NCI-H774 (cell line): ENCODE results near the gene LNP1.
"Not testable (repeated sequence)": the region's sequence is repeated elsewhere in the genome, so short reads cannot be mapped to it uniquely, and the experiment has no call there.

Experiments used
- DNase-seq: peaks from one replicate; lab custom pipeline; 2025; lab: John Stamatoyannopoulos, UW

The LNP1 gene

DNA sequence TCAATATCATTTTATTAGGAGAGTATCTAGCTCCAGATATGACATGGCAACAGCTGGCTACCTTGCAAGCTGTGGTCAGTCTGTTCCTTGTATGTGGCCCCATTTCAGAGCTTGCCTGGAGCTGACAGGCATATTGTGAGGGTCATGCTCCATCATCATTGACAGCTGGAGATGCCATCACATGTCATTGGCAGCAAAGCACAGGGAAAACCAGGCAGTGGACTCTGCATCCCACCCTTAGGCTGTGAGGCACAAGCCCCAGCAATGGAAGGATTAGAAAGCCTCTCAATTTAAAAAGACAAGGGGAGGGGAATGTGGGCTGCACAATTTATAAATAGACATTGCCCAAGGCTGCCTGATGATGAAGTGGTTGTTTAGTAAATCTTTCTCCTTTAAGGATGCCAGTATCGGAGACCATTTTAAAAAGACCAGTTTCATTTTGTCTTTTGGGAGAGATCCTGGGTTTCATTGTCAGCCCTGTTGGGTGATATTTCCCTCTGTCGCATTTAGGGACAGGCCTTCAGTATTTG lies 27.9 kb downstream of the LNP1 start:
- no peak for DNase-seq

DNA sequence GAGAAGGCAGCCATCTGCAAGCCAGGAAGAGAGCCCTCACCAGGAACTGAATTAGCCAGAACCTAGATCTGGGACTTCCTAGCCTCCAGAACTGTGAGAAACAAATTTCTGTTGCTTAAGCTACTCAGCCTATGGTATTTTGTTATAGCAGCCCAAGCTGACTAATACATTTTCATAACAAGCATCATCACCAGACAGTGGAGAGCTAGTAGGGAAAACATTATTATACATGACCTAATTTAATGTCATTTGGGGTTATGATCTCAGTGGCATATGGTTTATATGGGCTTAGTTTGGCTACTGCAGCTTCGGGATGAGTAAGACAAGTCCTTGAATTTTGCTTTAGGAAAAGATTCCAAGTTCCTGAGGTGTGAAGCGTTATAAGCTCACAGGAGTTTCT lies 35.6 kb downstream of the LNP1 start:
- DNase-seq: no peak

DNA sequence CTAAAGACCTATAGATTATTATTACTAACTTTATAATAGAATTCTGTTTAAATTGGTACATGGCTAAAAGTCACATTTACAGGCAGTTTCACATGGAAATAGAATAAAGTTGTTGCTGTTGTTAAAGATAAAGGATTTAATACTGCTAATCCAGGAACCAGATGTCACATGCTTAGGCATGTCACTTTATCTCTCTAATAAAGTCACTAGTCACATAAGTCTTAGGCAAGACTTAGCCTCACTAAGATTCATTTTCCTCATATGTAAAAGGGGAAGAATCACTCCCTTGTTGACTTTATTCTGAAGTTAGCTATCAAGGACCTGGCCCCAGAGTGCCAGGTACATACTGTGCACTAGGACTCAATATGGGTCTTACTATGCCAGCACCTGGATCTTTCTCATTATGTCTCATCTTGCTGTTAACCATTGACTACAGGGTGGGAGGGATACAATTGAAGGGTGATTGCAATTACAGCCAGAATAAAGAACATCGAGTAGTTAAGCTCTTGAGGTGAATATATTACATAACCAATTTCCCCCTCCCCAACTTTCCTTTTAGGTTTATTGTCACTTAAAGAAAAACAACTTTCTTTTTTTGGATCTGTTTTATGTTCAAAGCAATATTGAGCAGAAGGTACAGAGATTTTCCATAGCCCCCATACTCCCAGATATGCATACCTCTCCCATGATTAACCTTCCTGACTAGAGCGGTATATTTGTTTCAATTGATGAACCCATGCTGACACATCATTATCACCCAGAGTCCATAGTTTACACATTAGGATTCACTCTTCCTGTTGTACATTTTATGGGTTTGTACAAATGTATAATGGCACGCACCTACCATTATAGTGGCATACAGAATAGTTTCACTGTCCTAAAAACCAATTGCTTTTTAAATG lies 36.6 kb downstream of the LNP1 start:
- no peak for DNase-seq

DNA sequence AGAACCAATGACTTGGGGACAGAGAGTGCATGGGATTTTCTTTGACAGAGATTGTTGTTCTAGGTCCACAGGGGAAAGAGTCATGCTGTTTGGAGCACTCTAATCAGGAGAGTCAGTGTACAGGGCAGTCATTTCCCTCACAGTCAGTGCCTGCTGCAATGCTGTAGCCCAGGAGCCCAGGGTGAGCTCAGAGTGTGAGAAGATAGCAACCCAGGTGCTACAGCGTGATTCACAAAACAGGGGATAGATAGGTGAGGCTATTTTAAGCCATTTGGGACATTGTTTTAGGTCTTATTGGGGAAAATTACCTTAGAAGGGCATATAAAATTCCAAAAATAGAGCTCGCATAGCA lies 37.3 kb downstream of the LNP1 start:
- DNase-seq: no peak

DNA sequence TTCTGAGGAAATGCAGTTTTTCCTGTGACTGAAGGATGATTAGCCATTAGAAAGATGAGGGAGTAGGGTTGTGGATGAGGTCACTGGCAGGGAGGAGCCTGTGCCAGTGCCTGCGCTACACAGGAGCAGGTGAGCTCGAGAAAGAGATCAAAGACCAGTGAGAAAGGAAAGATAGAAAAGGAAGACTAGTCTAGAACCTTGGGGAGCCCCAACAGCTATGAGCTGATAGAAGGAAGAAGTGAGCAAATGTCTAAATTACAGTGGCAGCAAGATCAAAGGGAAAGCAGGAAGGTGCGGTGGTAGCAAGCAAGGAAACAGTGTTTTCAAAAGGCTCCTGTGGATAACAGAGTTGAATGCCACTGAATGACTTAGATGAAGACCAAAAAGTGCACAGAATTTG lies 39.6 kb downstream of the LNP1 start:
- no peak for DNase-seq

DNA sequence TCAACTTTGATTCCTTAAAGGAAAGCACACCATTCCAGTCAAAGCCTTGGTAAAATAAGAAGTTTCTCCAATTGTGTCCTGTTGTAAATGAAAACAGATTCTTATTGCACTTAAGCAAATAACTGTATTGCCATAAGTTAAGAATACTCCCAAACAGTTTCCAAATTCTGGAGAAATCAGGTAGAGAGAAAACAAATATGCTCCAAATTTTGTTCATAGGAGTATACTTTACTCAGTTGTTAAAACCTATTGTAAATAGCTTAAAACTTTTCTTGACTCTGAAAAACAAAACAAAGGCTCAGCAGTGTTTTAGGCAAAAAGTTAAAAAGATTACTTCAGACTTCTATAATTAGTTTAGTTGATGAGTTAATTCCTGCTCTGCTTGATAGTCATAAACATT lies 42.4 kb downstream of the LNP1 start:
- no peak for DNase-seq

DNA sequence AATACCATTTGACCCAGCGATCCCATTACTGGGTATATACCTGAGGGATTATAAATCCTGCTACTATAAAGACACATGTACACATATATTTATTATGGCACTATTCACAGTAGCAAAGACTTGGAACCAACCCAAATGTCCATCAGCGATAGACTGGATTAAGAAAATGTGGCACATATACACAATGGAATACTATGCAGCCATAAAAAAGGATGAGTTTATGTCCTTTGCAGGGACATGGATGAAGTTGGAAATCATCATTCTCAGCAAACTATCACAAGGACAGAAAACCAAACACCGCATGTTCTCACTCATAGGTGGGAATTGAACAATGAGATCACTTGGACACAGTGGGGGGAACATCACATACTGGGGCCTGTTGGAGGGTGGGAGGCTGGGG lies 45.7 kb downstream of the LNP1 start:
- not testable (repeated sequence) for DNase-seq

DNA sequence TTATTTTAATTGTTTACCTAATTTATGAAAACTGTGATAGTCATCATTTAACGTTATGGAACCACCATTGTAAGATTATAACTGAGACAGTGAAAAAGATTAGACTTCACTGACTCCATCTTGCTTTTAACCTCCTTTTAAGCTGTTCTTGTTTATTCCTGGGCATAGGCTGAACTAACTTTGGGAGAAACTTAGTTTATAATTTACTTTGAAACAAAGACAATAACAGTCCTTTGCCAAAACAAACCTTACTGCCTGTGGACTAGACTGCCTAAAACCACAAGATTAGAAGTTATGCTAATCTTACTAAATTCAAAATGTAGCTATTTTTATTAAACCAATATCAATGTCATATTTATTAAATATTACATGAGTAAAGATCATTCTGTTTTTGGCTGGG lies 46.7 kb downstream of the LNP1 start:
- no peak for DNase-seq

DNA sequence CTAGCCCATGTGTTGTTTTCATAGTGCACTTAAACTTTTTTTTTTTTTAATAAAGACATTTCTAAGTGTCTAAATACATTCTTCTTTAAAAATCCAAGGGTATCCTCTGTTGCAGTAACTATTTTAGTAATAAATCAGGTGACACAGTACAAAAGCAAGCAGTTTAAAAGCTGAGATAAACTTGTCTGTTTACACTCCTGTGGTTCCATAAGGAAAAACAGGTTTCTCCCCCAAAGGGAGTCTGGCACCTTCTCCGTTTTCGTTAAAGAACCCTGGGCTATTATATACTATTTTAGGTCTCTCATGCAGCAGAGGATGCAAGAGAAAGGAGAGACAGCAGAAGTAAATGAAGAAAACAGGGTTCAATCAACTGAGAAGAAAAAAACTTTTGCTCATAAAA lies 47.9 kb downstream of the LNP1 start:
- DNase-seq: no peak

DNA sequence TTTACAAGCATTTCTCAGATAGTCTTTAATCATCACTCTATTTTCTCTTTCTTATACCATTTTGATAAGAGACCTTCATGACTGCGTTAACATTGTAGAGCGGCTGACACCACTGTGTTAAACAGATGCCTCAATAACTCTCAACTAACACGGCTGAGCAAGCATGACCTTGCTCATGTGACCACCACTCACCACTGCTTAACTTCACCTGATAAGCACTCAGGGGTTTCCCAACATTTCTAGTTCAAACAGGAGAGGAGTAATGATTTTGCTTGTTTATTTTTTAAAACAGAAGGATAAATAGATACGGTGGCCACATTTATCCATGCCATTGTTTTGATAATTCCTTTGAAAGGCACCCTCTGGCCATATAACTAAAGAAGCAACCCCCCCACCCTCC lies 53.3 kb downstream of the LNP1 start:
- DNase-seq: no peak

DNA sequence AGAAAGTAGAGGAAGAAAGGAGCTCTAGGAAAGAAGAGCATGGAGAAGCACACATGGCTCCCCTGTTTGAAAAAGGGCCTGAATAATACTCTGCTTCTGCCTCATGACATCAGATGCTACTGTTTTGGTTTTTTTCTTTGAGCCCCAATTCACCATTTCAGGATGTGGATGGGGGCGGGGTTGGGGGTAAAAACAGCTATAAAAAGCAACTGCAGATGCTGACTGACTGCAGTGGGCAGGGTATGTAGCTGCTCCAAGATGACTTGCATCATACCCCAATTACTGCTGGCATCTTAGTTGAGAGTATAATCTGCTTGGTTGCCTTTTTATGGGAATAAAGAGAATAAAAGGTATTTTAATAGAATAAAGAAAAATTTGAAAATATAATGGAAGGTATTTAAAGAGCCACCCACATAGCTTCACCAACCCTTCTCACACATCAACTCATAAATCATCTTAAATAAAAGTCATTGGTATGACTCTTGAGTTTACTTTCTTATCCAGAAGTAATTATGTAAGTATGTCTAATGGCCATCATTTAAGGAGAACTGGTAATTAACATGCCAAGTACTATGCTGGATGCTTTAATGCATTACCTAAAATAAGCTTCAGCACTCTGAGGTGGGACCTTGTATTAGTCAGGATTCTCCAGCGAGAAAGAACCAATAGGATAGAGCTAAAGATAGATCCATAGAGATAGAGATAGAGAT lies 54.7 kb downstream of the LNP1 start:
- DNase-seq: no peak

DNA sequence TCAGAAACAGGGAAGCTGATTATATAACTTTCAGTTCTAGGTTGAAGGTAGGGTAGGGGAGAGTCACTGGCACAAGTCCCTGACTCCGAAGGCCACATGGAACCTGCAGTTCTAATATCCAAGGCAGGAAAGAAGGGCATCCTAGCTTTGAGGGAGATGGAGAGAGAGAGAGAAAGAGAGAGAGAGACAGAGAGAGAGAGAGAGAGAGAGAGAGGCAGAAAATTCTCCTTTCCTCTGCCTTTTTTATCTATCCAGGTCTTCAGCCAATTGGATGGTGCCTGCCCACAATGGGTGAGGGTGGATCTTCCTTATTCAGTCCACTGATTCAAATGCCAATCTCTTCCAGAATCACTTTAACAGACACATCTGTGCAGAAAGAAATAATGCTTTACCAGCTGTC lies 55.4 kb downstream of the LNP1 start:
- no peak for DNase-seq

DNA sequence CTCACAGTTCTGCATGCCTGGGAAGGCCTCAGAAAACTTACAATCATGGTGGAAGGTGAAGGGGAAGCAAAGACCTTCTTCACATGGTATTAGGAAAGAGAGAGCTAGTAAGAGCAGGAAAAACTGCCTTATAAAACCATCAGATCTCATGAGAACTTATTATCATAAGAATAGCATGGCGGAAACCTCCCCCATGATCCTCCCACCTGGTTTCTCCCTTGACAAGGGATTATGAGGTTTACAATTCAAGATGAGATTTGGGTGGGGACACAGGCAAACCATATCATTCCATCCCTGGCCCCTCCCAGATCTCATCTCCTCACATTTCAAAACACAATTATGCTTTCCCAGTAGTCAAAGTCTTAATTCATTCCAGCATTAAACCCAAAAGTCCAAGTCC lies 56.5 kb downstream of the LNP1 start:
- no peak for DNase-seq

DNA sequence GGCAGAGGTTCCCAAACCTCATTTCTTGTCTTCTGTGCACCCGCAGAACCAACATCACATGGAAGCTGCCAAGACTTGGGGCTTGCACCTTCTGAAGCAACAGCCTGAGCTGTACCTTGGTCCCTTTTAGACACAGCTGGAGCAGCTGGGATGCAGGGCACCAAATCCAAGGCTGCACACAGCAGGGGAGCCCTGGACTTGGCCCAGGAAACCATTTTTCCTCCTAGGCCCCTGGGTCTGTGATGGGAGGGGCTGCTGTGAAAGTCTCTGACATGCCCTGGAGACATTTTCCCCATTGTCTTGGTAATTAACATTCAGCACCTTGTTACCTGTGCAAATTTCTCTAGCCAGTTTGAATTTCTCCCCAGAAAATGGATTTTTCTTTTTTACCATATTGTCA lies 57.5 kb downstream of the LNP1 start:
- no peak for DNase-seq

DNA sequence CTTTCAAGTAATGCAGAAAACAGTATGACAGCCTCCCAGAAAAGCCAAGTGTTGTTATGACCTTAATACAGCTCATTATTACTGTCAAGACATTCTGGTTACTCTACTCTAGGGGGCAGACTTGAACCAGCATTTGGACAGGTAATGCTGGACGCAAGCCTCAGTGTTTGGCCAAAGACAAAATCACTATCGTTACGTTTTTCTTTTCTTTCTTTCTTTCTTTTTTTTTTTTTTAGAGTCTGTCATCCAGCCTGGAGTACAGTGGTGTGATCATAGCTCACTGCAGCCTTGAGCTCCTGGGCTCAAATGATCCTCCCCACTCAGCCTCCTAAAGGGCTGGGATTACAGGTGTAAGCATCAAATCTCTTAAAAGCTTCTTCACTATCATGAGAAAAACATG lies 61.7 kb downstream of the LNP1 start:
- DNase-seq: peak; percentile 58

DNA sequence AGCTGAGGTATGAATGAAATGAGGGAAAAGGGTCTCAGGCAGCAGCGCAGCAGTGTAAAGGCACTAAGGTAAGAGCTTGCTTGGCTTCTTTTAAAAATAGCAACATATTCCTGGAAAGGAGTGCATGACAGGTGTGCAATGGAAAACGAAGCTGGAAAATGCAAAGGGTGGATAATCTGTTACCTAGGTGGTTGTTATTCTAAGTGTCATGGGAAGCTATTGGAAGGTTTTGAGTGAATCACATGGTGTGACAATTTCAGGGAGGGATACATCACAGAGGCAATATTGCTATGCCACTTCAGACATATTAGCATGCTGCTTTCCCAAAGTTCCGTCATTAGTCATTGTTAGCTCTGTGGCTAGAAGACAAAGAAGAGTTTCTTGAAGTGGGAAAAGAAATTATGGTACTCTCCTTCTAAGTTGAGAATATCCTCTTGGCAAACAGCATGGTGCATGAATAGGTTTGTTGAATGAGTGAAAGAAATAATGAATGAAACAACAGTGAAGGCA lies 62.4 kb downstream of the LNP1 start:
- DNase-seq: no peak

DNA sequence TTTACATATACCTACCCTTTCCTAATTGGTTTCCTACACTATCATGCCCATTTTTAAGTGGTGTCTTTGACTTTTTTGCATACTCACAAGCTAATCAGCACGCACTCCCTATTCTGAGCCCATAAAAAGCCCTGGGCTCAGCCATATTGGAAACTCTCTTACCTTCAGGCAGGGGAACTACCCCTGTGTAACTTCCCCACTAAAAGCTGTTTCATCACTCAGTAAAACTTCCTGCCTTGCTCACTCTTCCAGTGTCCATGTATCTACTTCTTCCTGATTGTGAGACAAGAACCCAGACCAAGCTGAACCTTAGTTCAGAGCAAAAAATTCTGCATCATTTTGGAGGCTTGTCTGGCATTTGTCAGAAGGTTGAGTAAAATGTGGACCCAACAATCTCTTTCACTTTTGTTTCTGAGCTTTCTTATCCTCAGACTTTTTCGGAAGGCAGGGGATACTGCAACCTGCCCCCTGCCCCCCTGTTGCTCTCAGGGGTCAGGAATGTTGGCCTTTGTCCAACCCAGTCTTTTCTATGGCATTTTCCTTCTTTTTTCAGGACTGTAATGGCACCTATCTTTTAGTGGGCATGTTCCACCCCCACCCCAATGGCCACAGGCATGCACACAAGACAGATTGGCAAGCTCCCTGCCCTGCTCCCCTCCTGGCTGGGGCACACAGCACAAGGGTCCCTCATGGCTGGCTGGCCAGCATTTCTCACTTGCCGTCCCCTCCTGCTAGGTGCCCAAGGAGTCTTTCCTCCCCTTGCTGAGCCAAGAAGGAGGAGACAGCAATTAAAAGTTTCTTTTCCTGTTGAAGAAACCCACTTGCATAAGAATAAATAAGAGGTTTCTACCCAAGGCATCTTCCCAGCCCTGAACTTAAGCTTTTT lies 64.8 kb downstream of the LNP1 start:
- DNase-seq: no peak

DNA sequence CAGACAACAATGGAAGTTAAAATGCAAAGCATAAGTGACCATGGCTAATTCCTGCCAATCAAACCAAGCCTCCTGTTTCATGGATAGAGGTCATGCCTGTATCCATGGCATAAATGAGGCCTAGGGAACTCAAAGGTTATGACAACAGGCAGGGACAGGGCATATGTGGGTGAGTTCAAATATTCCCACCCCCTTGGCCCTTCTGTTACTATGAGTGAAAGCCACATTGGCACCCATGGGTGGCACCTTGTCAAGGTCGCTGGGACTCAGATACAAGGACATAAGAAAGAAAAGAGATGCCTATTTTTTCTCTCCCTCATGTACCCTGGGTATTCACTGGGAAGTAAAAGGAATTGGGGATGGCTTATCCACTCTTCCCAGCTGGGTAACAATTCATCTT lies 65.8 kb downstream of the LNP1 start:
- no peak for DNase-seq

DNA sequence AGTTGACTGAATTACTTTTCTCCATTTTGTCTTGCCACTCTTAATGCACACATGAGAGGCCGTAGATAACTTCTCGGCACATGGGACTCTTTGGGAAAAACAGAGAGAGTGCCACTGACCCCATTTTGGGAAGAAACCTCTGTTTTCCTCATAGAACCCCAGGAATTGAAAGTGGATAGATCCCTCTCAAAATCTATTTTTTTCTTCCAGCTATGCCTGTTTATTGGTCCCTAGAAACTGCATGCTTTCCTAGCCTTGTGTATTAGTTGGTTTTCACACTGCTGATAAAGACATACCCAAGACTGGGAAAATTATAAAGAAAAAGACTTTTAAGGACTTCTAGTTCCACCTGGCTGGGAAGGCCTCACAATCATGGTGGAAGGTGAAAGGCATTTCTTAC lies 67.3 kb downstream of the LNP1 start:
- DNase-seq: no peak

DNA sequence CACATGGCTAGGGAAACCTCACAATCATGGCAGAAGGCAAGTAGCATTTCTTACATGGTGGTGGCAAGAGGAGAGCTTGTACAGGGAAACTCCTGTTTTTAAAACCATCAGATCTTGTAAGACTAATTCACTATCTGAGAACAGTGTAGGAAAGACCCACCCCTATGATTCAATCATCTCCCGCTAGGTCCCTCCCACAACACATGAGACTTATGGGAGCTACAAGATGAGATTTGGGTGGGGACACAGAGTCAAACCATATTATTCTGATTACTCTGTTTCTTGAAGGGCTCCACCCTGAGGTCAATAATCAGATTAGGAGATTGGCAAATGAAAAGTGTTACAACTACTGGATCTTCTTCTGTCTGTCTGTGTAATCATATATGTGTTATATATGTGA lies 69.6 kb downstream of the LNP1 start:
- DNase-seq: no peak

DNA sequence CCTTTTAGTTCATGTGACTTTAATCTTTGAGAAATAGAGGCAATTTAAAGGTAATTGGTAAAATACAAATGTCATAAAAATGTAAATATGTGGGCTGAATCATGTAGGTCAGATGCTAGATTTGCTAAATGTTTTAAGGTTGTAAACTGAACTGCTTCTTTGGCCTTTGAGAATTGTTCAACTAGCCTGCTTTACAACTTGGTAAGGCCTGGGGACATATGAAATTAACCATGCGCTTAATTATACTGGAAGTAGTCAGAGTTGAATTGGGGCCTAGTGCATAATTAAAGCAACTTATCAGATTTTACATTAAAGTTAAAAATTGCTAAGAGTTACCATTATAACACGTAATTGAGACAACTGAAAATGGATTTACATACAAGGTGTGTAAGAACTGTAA lies 70.1 kb downstream of the LNP1 start:
- DNase-seq: no peak

DNA sequence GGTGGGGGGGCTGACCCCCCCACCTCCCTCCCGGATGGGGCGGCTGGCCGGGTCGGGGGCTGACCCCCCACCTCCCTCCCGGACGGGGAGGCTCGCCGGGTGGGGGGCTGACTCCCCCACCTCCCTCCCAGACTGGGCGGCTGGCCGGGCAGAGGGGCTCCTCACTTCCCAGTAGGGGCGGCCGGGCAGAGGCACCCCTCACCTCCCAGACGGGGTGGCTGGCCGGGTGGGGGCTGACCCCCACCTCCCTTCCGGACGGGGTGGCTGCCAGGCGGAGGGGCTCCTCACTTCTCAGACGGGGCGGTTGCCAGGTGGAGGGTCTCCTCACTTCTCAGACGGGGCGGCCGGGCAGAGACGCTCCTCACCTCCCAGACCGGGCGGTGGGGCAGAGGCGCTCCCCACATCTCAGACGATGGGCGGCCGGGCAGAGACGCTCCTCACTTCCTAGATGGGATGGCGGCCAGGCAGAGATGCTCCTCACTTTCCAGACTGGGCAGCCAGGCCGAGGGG lies 76.6 kb downstream of the LNP1 start:
- not testable (repeated sequence) for DNase-seq
